Measurements from ENCODE around the gene RPL29. TPM values are rescaled to one million over a fixed set of nuclear protein-coding genes. Genes with fewer than 3 reads are reported as not detected.

RPL29 gene
- total and polyA plus RNA-seq, 2 of the 13 experiments (the other 11 are each of a cell fraction or from before 2014, with no cell fraction given) = 1,348 to 2,263 TPM

- no peak for TF ChIP-seq E2F2 (CRISPR knock-in tag; IDR thresholded peaks at IDR 0.05; ENCODE audit: borderline replicate concordance)
- no peak; the same call in 1 of the 2 replicates for TF ChIP-seq ZSCAN29 (CRISPR knock-in tag; conservative IDR thresholded peaks at IDR 0.05)
- no peak for TF ChIP-seq SOX13 (IDR thresholded peaks at IDR 0.05)
- TF ChIP-seq SOX13 (CRISPR knock-in tag; conservative IDR thresholded peaks at IDR 0.05 in 1 of 2, IDR thresholded peaks at IDR 0.05 in 1 of 2) = peak in 1 of 2 experiments; percentile 62; a peak in 2 of 4 replicates
- no peak for TF ChIP-seq ZNF260 (CRISPR knock-in tag; IDR thresholded peaks at IDR 0.05; ENCODE audit: borderline replicate concordance, low read depth)
- peak; percentile 90 for TF ChIP-seq ELF3 (CRISPR knock-in tag; IDR thresholded peaks at IDR 0.05)
- peak; percentile 83 for TF ChIP-seq ZNF18 (CRISPR knock-in tag; IDR thresholded peaks at IDR 0.05; ENCODE audit: insufficient replicate concordance)
- TF ChIP-seq GTF2F1 (IDR thresholded peaks at IDR 0.05; ENCODE audit: low read length) = peak; percentile 91; the same call in 1 of the 2 replicates
- TF ChIP-seq GABPB1 (CRISPR knock-in tag; IDR thresholded peaks at IDR 0.05) = peak; percentile 100
- TF ChIP-seq JUN (CRISPR knock-in tag; IDR thresholded peaks at IDR 0.05) = no peak; the same call in 1 of the 2 replicates
- TF ChIP-seq ZNF589 (CRISPR knock-in tag; conservative IDR thresholded peaks at IDR 0.05) = peak; percentile 89
- TF ChIP-seq POLR2AphosphoS2 (IDR thresholded peaks at IDR 0.05; ENCODE audit: low read depth, low read length) = peak; percentile 86; the same call in 1 of the 2 replicates
- TF ChIP-seq, protein P1, sequence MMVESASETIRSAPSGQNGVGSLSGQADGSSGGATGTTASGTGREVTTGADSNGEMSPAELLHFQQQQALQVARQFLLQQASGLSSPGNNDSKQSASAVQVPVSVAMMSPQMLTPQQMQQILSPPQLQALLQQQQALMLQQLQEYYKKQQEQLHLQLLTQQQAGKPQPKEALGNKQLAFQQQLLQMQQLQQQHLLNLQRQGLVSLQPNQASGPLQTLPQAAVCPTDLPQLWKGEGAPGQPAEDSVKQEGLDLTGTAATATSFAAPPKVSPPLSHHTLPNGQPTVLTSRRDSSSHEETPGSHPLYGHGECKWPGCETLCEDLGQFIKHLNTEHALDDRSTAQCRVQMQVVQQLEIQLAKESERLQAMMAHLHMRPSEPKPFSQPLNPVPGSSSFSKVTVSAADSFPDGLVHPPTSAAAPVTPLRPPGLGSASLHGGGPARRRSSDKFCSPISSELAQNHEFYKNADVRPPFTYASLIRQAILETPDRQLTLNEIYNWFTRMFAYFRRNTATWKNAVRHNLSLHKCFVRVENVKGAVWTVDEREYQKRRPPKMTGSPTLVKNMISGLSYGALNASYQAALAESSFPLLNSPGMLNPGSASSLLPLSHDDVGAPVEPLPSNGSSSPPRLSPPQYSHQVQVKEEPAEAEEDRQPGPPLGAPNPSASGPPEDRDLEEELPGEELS (CRISPR knock-in tag; IDR thresholded peaks at IDR 0.05) = peak; percentile 67; the same call in 1 of the 2 replicates
- TF ChIP-seq ZNF383 (CRISPR knock-in tag; IDR thresholded peaks at IDR 0.05; ENCODE audit: borderline replicate concordance) = peak; percentile 93; the same call in 1 of the 2 replicates
- TF ChIP-seq POLR2A (IDR thresholded peaks at IDR 0.05; ENCODE audit: insufficient read depth in 1 of 2, low read depth in 2 of 2, low read length in 2 of 2) = peak; percentile 94 to 95
- peak; percentile 98 for TF ChIP-seq POLR2AphosphoS5 (IDR thresholded peaks at IDR 0.05; ENCODE audit: low read depth, low read length)
- TF ChIP-seq RARG (CRISPR knock-in tag; IDR thresholded peaks at IDR 0.05; ENCODE audit: low read depth) = 0 out of 2 replicates have a peak, but pooled peaks have one; percentile 49
- 0 out of 2 replicates have a peak, but pooled peaks have one; percentile 58 for TF ChIP-seq SSRP1 (CRISPR knock-in tag; IDR thresholded peaks at IDR 0.05)
- no peak for TF ChIP-seq ZNF121 (CRISPR knock-in tag; IDR thresholded peaks at IDR 0.05)
- TF ChIP-seq REL (CRISPR knock-in tag; conservative IDR thresholded peaks at IDR 0.05) = peak; percentile 37; the same call in 1 of the 2 replicates
- no peak for TF ChIP-seq TRIM22 (IDR thresholded peaks at IDR 0.05)
- TF ChIP-seq BRD4 (CRISPR knock-in tag; IDR thresholded peaks at IDR 0.05) = peak; percentile 99
- TF ChIP-seq NR3C1 (CRISPR knock-in tag; IDR thresholded peaks at IDR 0.05) = no peak
- peak; percentile 56; the same call in 1 of the 2 replicates for TF ChIP-seq ZNF780A (CRISPR knock-in tag; IDR thresholded peaks at IDR 0.05)
- TF ChIP-seq DNMT3B (CRISPR knock-in tag; conservative IDR thresholded peaks at IDR 0.05) = peak; percentile 89; the same call in 1 of the 2 replicates
Measured at GRCh38 chr3:51995346-51996163, at the start of gene RPL29 (continued).

Data from HepG2 (cell line).